Vagina (tissue), 2 donors: ENCODE measurements around the gene RBM26.
"Not testable (repeated sequence)": the region's sequence is repeated elsewhere in the genome, so short reads cannot be mapped to it uniquely, and the experiment has no call there.

ENCODE experiments used
- POLR2AphosphoS5 ChIP-seq, 2 donors: sonication (generic); formaldehyde crosslinking; IDR thresholded peaks; one replicate each; pipeline ENCODE4 v1.9.0; 2017; ENCODE audit warnings: antibody characterized with exemption in 2 of 2, mild to moderate bottlenecking in 2 of 2, low read depth in 1 of 2; ENCODE audit not compliant: insufficient read depth in 1 of 2
- TF ChIP-seq, protein P1 (sequence below), 3 experiments: fragments of 450-650 bp in 2 of 3; fragments of 200-600 bp in 1 of 3; sonication (generic) in 1 of 3; IDR thresholded peaks; one replicate each; pipeline ENCODE4 v1.5.1; 2017 to 2019; ENCODE audit warnings: antibody characterized with exemption in 3 of 3, mild to moderate bottlenecking in 2 of 3, moderate library complexity in 2 of 3

- not testable (repeated sequence) for TF ChIP-seq POLR2AphosphoS5 (IDR thresholded peaks at IDR 0.05; ENCODE audit: insufficient read depth in 1 of 2, low read depth in 1 of 2)
- TF ChIP-seq, protein P1, sequence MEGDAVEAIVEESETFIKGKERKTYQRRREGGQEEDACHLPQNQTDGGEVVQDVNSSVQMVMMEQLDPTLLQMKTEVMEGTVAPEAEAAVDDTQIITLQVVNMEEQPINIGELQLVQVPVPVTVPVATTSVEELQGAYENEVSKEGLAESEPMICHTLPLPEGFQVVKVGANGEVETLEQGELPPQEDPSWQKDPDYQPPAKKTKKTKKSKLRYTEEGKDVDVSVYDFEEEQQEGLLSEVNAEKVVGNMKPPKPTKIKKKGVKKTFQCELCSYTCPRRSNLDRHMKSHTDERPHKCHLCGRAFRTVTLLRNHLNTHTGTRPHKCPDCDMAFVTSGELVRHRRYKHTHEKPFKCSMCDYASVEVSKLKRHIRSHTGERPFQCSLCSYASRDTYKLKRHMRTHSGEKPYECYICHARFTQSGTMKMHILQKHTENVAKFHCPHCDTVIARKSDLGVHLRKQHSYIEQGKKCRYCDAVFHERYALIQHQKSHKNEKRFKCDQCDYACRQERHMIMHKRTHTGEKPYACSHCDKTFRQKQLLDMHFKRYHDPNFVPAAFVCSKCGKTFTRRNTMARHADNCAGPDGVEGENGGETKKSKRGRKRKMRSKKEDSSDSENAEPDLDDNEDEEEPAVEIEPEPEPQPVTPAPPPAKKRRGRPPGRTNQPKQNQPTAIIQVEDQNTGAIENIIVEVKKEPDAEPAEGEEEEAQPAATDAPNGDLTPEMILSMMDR (IDR thresholded peaks at IDR 0.05): not testable (repeated sequence)
Observed at GRCh38 chr13:79279735-79280134, 126.3 kb downstream of the RBM26 start.
